HCT116 (cell line): ENCODE data around the gene HOOK1.

Experiments used
- CEBPB ChIP-seq: IDR thresholded peaks from 2 replicates; pipeline ENCODE4 v1.6.1; 2012; ENCODE audit warnings: low read depth
- EGR1 ChIP-seq: IDR thresholded peaks from 2 replicates; pipeline ENCODE4 v1.6.1; 2012; ENCODE audit warnings: low read depth
- EZH2 ChIP-seq: fragments of 200-600 bp; sonication (generic); IDR thresholded peaks from 2 replicates; pipeline ENCODE4 v1.6.1; 2017; ENCODE audit warnings: antibody characterized with exemption, mixed run types
- JUND ChIP-seq: IDR thresholded peaks from 2 replicates; pipeline ENCODE4 v1.6.1; 2012
- POLR2A ChIP-seq: IDR thresholded peaks from 2 replicates; pipeline ENCODE4 v1.7.0; 2011; ENCODE audit warnings: borderline replicate concordance; ENCODE audit not compliant: insufficient read depth, insufficient read length; ENCODE audit errors: extremely low read depth
- POLR2AphosphoS5 ChIP-seq: IDR thresholded peaks from 2 replicates; pipeline ENCODE4 v1.6.1; 2011; ENCODE audit warnings: mild to moderate bottlenecking, low read depth, low read length, moderate library complexity
- SP1 ChIP-seq: IDR thresholded peaks from 2 replicates; pipeline ENCODE4 v1.6.1; 2012; ENCODE audit warnings: low read depth
- ZFX ChIP-seq: fragments of 450-650 bp; IDR thresholded peaks from 2 replicates; pipeline ENCODE4 v1.6.1; 2017
- TF ChIP-seq, protein P1 (sequence below), 3 experiments: fragments of 200-600 bp in 1 of 3; sonication (generic) in 1 of 3; IDR thresholded peaks in 2 of 3; conservative IDR thresholded peaks in 1 of 3; 2 replicates each; pipeline ENCODE4 v1.5.1; 2012 to 2017; ENCODE audit warnings: low read depth in 2 of 3, low read length in 2 of 3, antibody characterized with exemption in 1 of 3, borderline replicate concordance in 1 of 3, control low read depth in 1 of 3, mild to moderate bottlenecking in 1 of 3, mixed read lengths in 1 of 3, mixed run types in 1 of 3, moderate library complexity in 1 of 3; ENCODE audit not compliant: insufficient read depth in 1 of 3
- TF ChIP-seq, protein P2 (sequence below): IDR thresholded peaks from 2 replicates; pipeline ENCODE4 v1.6.1; 2012; ENCODE audit warnings: low read depth

DNA sequence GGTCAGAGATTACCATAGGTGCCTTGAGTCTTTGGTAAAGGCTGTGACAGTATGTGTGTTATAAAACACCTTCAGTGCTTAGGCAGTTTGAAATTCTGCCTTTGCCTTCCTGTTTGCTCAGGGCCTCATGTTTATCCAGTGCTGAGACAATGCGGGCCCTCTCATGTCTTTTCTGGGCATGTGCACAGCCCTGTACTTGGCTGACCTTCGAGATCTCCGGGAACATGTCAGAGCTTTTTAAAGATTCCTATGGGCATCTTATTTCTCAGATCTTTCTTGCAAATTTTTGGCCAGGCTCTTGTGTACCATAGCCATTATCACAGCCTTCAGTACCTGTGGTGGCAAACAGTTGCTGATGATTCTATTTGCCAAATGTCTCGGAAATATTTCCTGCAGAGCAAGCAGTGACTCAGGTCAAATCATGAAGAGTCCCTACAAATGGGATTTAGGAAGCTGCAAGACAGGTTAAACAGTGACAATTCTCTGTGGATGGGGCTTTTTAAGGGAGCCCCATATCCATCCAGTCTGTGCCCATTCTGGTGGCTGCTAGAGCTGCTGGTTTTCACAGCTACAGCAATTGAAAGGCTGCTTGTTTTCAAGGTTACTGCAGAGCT is 42.1 kb downstream of the HOOK1 start:
- no peak for TF ChIP-seq POLR2AphosphoS5
- no peak for TF ChIP-seq POLR2A
- no peak for TF ChIP-seq EGR1
- no peak for TF ChIP-seq CEBPB
- TF ChIP-seq, protein P1, sequence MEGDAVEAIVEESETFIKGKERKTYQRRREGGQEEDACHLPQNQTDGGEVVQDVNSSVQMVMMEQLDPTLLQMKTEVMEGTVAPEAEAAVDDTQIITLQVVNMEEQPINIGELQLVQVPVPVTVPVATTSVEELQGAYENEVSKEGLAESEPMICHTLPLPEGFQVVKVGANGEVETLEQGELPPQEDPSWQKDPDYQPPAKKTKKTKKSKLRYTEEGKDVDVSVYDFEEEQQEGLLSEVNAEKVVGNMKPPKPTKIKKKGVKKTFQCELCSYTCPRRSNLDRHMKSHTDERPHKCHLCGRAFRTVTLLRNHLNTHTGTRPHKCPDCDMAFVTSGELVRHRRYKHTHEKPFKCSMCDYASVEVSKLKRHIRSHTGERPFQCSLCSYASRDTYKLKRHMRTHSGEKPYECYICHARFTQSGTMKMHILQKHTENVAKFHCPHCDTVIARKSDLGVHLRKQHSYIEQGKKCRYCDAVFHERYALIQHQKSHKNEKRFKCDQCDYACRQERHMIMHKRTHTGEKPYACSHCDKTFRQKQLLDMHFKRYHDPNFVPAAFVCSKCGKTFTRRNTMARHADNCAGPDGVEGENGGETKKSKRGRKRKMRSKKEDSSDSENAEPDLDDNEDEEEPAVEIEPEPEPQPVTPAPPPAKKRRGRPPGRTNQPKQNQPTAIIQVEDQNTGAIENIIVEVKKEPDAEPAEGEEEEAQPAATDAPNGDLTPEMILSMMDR (IDR thresholded peaks at IDR 0.05 in 2 of 3, conservative IDR thresholded peaks at IDR 0.05 in 1 of 3; ENCODE audit: borderline replicate concordance in 1 of 3, insufficient read depth in 1 of 3, low read depth in 2 of 3, low read length in 2 of 3): no peak
- no peak for TF ChIP-seq SP1
- no peak for TF ChIP-seq EZH2
- no peak for TF ChIP-seq JUND
- TF ChIP-seq, protein P2, sequence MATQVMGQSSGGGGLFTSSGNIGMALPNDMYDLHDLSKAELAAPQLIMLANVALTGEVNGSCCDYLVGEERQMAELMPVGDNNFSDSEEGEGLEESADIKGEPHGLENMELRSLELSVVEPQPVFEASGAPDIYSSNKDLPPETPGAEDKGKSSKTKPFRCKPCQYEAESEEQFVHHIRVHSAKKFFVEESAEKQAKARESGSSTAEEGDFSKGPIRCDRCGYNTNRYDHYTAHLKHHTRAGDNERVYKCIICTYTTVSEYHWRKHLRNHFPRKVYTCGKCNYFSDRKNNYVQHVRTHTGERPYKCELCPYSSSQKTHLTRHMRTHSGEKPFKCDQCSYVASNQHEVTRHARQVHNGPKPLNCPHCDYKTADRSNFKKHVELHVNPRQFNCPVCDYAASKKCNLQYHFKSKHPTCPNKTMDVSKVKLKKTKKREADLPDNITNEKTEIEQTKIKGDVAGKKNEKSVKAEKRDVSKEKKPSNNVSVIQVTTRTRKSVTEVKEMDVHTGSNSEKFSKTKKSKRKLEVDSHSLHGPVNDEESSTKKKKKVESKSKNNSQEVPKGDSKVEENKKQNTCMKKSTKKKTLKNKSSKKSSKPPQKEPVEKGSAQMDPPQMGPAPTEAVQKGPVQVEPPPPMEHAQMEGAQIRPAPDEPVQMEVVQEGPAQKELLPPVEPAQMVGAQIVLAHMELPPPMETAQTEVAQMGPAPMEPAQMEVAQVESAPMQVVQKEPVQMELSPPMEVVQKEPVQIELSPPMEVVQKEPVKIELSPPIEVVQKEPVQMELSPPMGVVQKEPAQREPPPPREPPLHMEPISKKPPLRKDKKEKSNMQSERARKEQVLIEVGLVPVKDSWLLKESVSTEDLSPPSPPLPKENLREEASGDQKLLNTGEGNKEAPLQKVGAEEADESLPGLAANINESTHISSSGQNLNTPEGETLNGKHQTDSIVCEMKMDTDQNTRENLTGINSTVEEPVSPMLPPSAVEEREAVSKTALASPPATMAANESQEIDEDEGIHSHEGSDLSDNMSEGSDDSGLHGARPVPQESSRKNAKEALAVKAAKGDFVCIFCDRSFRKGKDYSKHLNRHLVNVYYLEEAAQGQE: no peak
- TF ChIP-seq ZFX: no peak
